Sigmoid colon (tissue), 7 donors: ENCODE results near the gene AUTS2. TPM values are rescaled to one million over a fixed set of nuclear protein-coding genes. Genes with fewer than 3 reads are reported as not detected.

Experiments
- DNase-seq: peaks from one replicate; pipeline ENCODE4 v3.0.0-alpha.2; 2019
- H3K27ac ChIP-seq, 4 donors: fragments of 200-600 bp; sonication (generic); one replicate each; pipeline ENCODE4 v1.5.1; 2016 to 2019; ENCODE audit warnings: mild to moderate bottlenecking in 1 of 4
- H3K27me3 ChIP-seq, 3 donors: fragments of 200-600 bp; sonication (generic); one replicate each; pipeline ENCODE4 v1.5.1; 2019; ENCODE audit warnings: mild to moderate bottlenecking in 1 of 3
- H3K36me3 ChIP-seq, 4 donors: fragments of 200-600 bp; sonication (generic); one replicate each; pipeline ENCODE4 v1.5.1; 2016 to 2019
- H3K4me1 ChIP-seq, 4 donors: fragments of 200-600 bp; sonication (generic); one replicate each; pipeline ENCODE4 v1.5.1; 2017 to 2019
- H3K4me3 ChIP-seq, 4 donors: fragments of 200-600 bp; sonication (generic); one replicate each; pipeline ENCODE4 v1.5.1; 2017 to 2019; ENCODE audit warnings: mild to moderate bottlenecking in 2 of 4, moderate library complexity in 1 of 4
- H3K9me3 ChIP-seq, 4 donors: fragments of 200-600 bp in 3 of 4; sonication (generic) in 3 of 4; one replicate each; pipeline versions ENCODE4 v1.5.1 to v1.6.1; 2013 to 2019
- EP300 ChIP-seq, 4 donors: sonication (generic); formaldehyde crosslinking; IDR thresholded peaks; one replicate each; pipeline ENCODE4 v1.6.1; 2017; ENCODE audit warnings: antibody characterized with exemption in 4 of 4
- POLR2A ChIP-seq, 2 donors: fragments of 450-650 bp; IDR thresholded peaks; one replicate each; pipeline ENCODE4 v1.6.1; 2016; ENCODE audit warnings: antibody characterized with exemption in 2 of 2, mild to moderate bottlenecking in 2 of 2, moderate library complexity in 2 of 2
- POLR2AphosphoS5 ChIP-seq, 4 donors: sonication (generic); formaldehyde crosslinking; IDR thresholded peaks; one replicate each; pipeline ENCODE4 v1.6.1; 2017; ENCODE audit warnings: antibody characterized with exemption in 4 of 4
- WGBS, 2 donors: extraction: QIAGEN DNeasy Blood & Tissue Kit; methylation state at CpG; one replicate each; pipeline ENCODE4 v1.1.7; 2013; 5-methylcytosine and 5-hydroxymethylcytosine counted together
- intact Hi-C: fragments of 100-400 bp; cut with DNase I; formaldehyde crosslinking; loops from one replicate; pipeline ENCODE4 v1.15.1; 2023
- polyA plus RNA-seq, 3 donors: library from polyadenylated mRNA; stranded (reverse); fragments of 200-250 nt; gene quantifications; one replicate each; pipeline ENCODE4 v1.2.3, GENCODE V29; 2013
- total RNA-seq, 4 donors: library from RNA; depleted of rRNA; stranded (reverse); fragments of >200 nt; gene quantifications; one replicate each; pipeline ENCODE4 v1.1.0, GENCODE V29; 2016
- TF ChIP-seq, protein P1 (sequence below), 4 experiments: fragments of 450-650 bp in 3 of 4; fragments of 200-600 bp in 1 of 4; IDR thresholded peaks; one replicate each; pipeline ENCODE4 v1.5.1; 2016 to 2019; ENCODE audit warnings: antibody characterized with exemption in 4 of 4, mild to moderate bottlenecking in 3 of 4, moderate library complexity in 2 of 4
- donor health status: healthy with polysubstance abuse.
- donor health status: Bipolar disorder and iron deficiency.
- donor health status: healthy.

The AUTS2 gene
- total and polyA plus RNA-seq, 7 donors = 3.6 to 55.7 (median 25.5) TPM

GRCh38 chr7:69609541-69610373 lies 11.5 kb downstream of the AUTS2 start:
- DNase-seq = no peak
- Histone ChIP-seq H3K4me1 (peaks cover 0 to 33% (median 10%) of the 10 kb centered on the region in 4 donors), H3K9me3 (no peaks in the 10 kb centered on the region), H3K4me3 (no peak overlapping the region), H3K27me3 (no peaks in the 10 kb centered on the region), H3K36me3 (no peaks in the 10 kb centered on the region), H3K27ac (no peak overlapping the region)
- 68 to 87% methylated on average over 5 of the region's 5 CpGs for WGBS, 2 donors
- TF ChIP-seq EP300 (IDR thresholded peaks at IDR 0.05) = no peak
- TF ChIP-seq POLR2A (IDR thresholded peaks at IDR 0.05) = no peak
- TF ChIP-seq POLR2AphosphoS5 (IDR thresholded peaks at IDR 0.05) = no peak
- TF ChIP-seq, protein P1, sequence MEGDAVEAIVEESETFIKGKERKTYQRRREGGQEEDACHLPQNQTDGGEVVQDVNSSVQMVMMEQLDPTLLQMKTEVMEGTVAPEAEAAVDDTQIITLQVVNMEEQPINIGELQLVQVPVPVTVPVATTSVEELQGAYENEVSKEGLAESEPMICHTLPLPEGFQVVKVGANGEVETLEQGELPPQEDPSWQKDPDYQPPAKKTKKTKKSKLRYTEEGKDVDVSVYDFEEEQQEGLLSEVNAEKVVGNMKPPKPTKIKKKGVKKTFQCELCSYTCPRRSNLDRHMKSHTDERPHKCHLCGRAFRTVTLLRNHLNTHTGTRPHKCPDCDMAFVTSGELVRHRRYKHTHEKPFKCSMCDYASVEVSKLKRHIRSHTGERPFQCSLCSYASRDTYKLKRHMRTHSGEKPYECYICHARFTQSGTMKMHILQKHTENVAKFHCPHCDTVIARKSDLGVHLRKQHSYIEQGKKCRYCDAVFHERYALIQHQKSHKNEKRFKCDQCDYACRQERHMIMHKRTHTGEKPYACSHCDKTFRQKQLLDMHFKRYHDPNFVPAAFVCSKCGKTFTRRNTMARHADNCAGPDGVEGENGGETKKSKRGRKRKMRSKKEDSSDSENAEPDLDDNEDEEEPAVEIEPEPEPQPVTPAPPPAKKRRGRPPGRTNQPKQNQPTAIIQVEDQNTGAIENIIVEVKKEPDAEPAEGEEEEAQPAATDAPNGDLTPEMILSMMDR (IDR thresholded peaks at IDR 0.05) = no peak
- intact Hi-C loops = no loop called here

GRCh38 chr7:69610374-69611084 lies 12.3 kb downstream of the AUTS2 start:
- no peak overlapping the region for H3K27ac ChIP-seq
- no peaks in the 10 kb centered on the region for H3K27me3 ChIP-seq
- no peaks in the 10 kb centered on the region for H3K9me3 ChIP-seq
- peaks cover 0 to 26% (median 8%) of the 10 kb centered on the region in 4 donors for H3K4me1 ChIP-seq
- intact Hi-C loops = no loop called here
- no peaks in the 10 kb centered on the region for H3K36me3 ChIP-seq
- DNase-seq = no peak
- TF ChIP-seq POLR2A (IDR thresholded peaks at IDR 0.05) (no peak), POLR2AphosphoS5 (IDR thresholded peaks at IDR 0.05) (no peak), EP300 (IDR thresholded peaks at IDR 0.05) (no peak)
- TF ChIP-seq, protein P1 (IDR thresholded peaks at IDR 0.05) = no peak
- no peak overlapping the region for H3K4me3 ChIP-seq
- WGBS, 2 donors = 68 to 69% methylated on average over 8 of the region's 8 CpGs

- Histone ChIP-seq H3K4me3 (no peak overlapping the region), H3K9me3 (no peaks in the 10 kb centered on the region), H3K27me3 (no peaks in the 10 kb centered on the region), H3K4me1 (peaks cover 0 to 18% (median 12%) of the 10 kb centered on the region in 4 donors), H3K36me3 (no peaks in the 10 kb centered on the region), H3K27ac (no peak overlapping the region)
- DNase-seq = no peak
- intact Hi-C loops = no loop called here
- TF ChIP-seq POLR2A (IDR thresholded peaks at IDR 0.05) (no peak), POLR2AphosphoS5 (IDR thresholded peaks at IDR 0.05) (no peak), EP300 (IDR thresholded peaks at IDR 0.05) (no peak)
- TF ChIP-seq, protein P1 (IDR thresholded peaks at IDR 0.05) = no peak
- 83 to 92% methylated on average over 3 of the region's 3 CpGs for WGBS, 2 donors
Measured at GRCh38 chr7:69612981-69613380, 14.7 kb downstream of the AUTS2 start.

DNA sequence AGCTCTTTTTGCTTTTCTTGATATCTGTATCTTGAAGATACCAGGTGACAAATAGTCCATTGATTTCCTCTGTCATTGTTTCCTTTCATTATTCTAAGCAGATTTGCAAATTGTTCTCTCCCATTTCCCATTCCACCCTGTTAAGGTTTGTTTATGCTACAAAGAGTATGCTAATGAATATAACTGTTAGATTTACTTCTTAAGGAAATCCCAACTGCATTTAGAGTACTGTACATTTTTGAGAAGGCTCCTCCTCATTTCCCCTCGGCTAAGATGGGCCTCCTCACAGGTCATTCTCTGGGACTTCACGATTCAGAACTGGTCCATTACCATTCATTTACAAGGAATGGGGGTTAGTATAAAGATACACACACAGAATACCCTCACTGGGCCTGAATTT lies 15.6 kb downstream of the AUTS2 start:
- WGBS, 2 donors = 47 to 67% methylated on average over 2 of the region's 2 CpGs
- H3K27ac ChIP-seq = no peak overlapping the region
- intact Hi-C loops = no loop called here
- H3K27me3 ChIP-seq = no peaks in the 10 kb centered on the region
- H3K9me3 ChIP-seq = no peaks in the 10 kb centered on the region
- no peak for TF ChIP-seq POLR2A (IDR thresholded peaks at IDR 0.05)
- TF ChIP-seq POLR2AphosphoS5 (IDR thresholded peaks at IDR 0.05) = no peak
- TF ChIP-seq EP300 (IDR thresholded peaks at IDR 0.05) = no peak
- TF ChIP-seq, protein P1 (IDR thresholded peaks at IDR 0.05) = no peak
- no peaks in the 10 kb centered on the region for H3K36me3 ChIP-seq
- H3K4me1 ChIP-seq = peaks cover 0 to 18% (median 12%) of the 10 kb centered on the region in 4 donors
- DNase-seq = no peak
- H3K4me3 ChIP-seq = no peak overlapping the region
